IPS-18c (cell line): Measurements from ENCODE around the gene CCDC33.

Experiments used
- H3K4me3 ChIP-seq: 2 replicates; pipeline ENCODE4 v1.7.0; 2013; ENCODE audit warnings: low read depth, mild to moderate bottlenecking, low read length, moderate library complexity; ENCODE audit not compliant: insufficient read depth
- H3K9me3 ChIP-seq: one replicate; pipeline ENCODE4 v1.6.1; 2013; ENCODE audit warnings: mild to moderate bottlenecking, low read length, moderate library complexity; ENCODE audit not compliant: control insufficient read depth, insufficient read depth

Gene CCDC33

DNA sequence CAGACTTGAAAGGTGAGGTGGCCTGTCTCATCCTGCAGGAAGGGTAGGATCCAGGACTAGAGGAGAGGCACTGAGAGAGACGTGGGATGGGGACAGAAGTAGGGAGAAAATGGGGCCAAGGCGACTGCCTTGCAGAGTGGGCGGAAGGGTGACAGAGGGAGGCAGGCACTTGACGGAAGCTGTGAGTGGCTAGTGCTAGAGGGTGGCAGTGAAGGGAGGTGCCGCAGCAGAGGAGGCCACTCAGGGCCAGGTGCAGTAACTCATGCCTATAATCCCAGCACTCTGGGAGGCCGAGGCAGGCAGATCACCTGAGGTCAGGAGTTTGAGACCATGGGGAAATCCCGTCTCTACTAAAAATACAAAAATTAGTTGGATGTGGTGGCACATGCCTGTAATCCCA, 7.3 kb downstream of the CCDC33 start:
- Histone ChIP-seq H3K9me3 (peaks cover 2% of the 10 kb centered on the region), H3K4me3 (no peak overlapping the region)

- H3K9me3 ChIP-seq: peaks cover 2% of the 10 kb centered on the region
Observed at GRCh38 chr15:74244822-74245341, 8.8 kb downstream of the CCDC33 start.

DNA sequence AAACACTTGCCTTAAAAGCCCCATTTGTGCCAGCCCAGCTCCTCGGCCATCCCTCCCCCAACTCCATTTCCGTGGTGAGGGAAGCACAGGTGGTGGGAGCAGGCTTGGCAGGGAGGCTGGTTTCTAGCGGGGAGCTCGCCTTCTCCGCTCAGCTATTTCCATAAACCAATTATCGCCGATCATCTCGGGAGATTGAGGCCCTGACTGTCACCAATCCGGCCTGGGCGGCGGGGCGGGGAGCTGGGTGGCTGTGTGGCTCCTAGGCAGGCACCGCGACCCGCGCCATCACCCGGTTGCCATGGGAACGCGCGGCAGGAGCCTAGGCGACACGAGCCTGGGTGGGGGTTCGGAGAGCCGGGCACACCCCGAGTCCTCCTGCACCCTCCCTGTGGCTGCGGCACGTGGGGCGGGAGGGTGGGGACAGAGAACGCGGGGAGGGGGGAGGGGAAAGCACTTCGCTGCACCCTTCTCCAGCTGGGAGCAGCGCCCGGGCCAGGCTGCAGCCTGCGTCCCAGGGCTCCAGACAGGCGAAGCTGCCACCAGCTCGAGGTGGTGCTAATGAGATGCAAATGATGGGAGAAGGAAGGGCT, 9.3 kb downstream of the CCDC33 start:
- Histone ChIP-seq H3K4me3 (peak overlapping the region; percentile 2), H3K9me3 (no peaks in the 10 kb centered on the region)

More at GRCh38 chr15:74244822-74245341, 8.8 kb downstream of the CCDC33 start:
- H3K4me3 ChIP-seq: peak overlapping the region; percentile 2

DNA sequence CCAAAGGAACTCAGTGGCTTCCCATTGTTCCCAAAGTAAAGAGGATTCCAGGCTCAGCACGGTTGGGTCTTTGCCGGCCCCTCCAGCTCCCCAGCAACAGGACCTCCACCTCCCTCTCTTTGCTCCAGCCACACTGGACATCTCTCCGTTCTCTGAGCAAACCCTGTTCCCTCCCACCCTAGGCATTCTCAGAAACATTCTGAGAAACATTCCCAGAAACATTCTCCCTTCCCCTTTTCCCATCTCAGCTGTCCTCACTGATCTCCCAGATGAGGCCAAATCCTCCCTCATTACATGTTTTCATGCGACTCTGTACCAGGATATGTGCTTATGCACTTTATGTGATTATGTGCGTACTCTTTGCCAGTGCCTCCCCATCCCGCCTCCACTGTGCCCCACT, 14.1 kb downstream of the CCDC33 start:
- Histone ChIP-seq H3K9me3 (no peaks in the 10 kb centered on the region), H3K4me3 (no peak overlapping the region)

DNA sequence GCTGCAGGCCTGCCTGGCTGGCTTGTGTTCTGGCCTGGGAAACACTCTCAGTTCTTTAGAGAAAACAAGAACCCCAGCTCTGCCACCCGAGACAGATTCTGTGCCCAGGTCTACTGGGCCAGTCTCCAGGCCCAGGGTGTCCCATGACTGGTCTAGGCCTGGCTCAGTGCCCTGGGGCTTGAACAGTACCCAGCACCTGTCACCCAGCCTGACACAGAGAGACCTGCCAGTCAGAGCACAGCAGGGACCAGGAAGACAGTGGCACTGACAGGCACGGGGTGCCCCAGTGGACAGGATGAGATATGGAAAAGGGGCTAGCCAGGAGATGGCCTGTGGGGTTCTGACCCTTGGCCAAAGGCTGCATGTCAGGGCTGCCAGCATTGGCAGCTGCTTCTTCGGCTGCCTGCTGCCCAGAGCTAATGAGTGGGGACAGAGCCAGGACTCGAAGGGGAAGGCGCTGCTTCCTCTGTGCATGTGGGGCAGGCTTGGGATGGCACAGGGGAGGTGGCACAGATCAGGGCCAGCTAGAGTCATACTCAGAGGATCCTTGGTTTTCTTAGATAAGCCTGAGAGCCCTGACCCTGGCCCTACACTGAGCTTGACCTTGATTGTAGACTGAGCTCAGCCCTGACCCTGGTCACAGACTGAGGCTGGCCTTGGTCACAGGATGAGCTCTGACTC, 15.1 kb downstream of the CCDC33 start:
- no peaks in the 10 kb centered on the region for H3K9me3 ChIP-seq
- H3K4me3 ChIP-seq: no peak overlapping the region

DNA sequence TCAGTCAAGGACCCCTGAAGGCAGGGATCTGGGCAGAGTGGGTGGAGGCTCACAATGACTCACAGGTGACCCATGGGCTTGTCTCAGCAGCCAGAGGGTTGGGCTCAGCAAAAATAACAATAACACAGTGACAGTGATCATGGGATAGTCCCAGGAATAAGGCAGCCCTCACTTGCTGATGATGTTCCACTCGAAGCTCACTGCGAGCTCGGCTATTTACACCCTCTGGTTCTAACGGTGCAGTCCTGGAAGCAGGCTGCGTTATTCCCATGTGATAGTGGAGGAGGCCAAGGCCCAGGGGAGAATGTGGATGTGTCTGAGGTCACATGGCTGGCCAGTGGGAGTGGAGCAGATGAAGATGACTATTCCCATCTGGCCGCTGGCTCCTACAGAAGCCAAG, 16.2 kb downstream of the CCDC33 start:
- H3K4me3 ChIP-seq: no peak overlapping the region

GRCh38 chr15:74252721-74253120, 16.6 kb downstream of the CCDC33 start:
- H3K9me3 ChIP-seq: no peaks in the 10 kb centered on the region
- H3K4me3 ChIP-seq: no peak overlapping the region; the same call in 1 of the 2 replicates

More for the DNA sequence above, 16.2 kb downstream of the CCDC33 start:
- H3K9me3 ChIP-seq: no peaks in the 10 kb centered on the region

GRCh38 chr15:74253211-74253921, 17.2 kb downstream of the CCDC33 start:
- no peaks in the 10 kb centered on the region for H3K9me3 ChIP-seq
- H3K4me3 ChIP-seq: no peak overlapping the region

DNA sequence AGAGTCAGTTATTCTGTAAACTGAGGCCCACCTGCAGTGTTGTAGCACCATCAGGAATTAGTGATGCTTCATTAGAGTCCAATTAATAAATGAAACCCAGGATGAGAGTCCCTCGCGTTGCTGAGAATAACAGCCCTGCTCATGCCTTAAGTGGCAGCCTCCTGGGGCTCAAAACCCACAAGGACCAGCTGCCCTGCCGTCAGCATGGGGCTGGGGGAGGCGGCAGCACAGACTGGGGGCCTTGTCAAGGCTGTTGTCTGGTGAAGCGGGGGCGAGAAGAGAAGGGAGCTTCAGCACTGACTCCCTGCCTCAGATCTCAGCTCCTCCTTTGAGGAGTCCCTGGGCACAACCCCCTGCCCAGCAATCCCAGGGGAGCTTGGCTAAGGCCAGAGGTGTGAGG, 21.0 kb downstream of the CCDC33 start:
- H3K9me3 ChIP-seq: no peaks in the 10 kb centered on the region
- H3K4me3 ChIP-seq: no peak overlapping the region

DNA sequence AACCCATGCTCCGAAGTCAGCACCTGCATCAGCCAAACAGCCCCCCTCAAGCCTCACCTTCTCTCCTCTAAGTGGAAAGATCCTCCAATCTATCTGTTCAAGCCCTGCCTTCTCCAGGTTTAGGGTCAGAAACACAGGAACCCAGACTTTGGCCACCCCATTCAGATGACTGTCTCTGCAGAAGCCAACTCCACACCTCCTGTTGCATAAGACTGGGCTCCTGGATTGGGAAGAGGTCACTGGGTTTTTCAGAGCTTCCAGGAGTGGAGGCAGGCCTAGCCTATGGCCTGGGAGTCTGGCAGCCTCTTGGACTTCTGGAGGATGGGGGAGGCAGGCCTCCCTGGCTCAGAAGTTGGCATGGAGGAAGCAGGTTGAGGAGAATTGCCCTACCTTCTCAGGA, 21.5 kb downstream of the CCDC33 start:
- Histone ChIP-seq H3K9me3 (no peaks in the 10 kb centered on the region), H3K4me3 (no peak overlapping the region)

GRCh38 chr15:74258456-74259291, 22.5 kb downstream of the CCDC33 start:
- Histone ChIP-seq H3K9me3 (no peaks in the 10 kb centered on the region), H3K4me3 (no peak overlapping the region)

- Histone ChIP-seq H3K9me3 (no peaks in the 10 kb centered on the region), H3K4me3 (no peak overlapping the region)
Observed at GRCh38 chr15:74259292-74259648, 23.1 kb downstream of the CCDC33 start.

DNA sequence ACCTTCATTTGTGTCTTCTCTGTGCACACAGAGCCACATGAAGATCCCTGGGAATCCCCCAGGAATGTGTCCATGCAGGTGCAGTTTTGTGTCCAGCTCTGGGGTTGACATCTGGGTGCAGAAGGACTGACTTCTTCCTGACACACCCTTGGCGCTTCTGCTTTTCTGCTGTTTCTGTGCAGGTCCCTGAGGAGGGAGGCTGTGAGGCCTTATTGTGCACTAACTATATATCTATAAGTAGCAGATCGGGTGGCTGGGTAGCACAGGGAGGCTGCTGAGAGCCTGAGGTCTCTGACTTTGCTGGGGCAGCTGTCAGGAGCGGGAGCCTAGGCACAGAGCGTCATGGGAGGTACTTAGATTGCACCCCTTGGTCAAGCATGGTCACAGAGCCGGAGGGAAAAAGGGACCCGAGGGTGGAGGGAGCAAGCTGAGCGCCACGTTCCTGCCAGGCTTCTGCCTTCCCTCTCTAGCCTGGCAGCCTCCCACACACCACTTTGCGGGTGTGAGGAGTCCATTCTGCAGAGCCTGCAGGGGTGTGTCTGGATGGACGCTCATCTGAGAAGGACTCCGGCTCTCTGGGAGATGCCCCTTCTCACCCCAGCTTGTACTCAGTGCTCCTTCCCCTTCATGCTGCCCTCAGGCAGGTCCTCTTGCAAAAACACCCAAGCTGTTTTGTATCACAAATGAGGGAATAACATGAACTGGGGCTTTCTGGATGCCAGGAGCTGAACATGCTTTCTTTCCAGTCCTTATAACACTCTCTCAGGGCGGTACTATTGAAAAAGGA, 23.9 kb downstream of the CCDC33 start:
- H3K9me3 ChIP-seq: peaks cover 2% of the 10 kb centered on the region
- no peak overlapping the region for H3K4me3 ChIP-seq

- H3K4me3 ChIP-seq: no peak overlapping the region
Observed at GRCh38 chr15:74261041-74261440, 24.9 kb downstream of the CCDC33 start.

DNA sequence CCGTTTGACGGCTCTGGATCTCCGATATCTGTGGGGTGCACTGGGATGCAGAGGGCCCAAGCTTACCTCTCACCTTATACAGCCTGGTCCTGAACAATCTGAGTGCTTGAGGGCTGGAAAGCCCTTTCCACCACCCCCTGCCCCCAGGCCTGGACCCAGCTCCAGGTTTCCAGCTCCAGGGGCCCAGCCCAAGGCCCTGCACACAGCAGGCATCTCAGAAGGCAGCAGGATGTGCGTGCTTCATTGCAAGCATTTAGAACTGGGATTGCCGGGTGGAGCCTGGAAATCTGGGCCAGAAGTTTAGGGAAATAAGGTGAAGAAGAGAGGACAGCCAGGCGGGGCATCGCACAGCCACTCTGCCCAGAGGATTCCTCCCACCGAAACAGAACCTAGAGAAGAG, 25.6 kb downstream of the CCDC33 start:
- Histone ChIP-seq H3K4me3 (no peak overlapping the region), H3K9me3 (peaks cover 2% of the 10 kb centered on the region)

More at GRCh38 chr15:74261041-74261440, 24.9 kb downstream of the CCDC33 start:
- H3K9me3 ChIP-seq: peaks cover 2% of the 10 kb centered on the region

GRCh38 chr15:74262151-74262550, 26.0 kb downstream of the CCDC33 start:
- peaks cover 2% of the 10 kb centered on the region for H3K9me3 ChIP-seq
- no peak overlapping the region for H3K4me3 ChIP-seq

DNA sequence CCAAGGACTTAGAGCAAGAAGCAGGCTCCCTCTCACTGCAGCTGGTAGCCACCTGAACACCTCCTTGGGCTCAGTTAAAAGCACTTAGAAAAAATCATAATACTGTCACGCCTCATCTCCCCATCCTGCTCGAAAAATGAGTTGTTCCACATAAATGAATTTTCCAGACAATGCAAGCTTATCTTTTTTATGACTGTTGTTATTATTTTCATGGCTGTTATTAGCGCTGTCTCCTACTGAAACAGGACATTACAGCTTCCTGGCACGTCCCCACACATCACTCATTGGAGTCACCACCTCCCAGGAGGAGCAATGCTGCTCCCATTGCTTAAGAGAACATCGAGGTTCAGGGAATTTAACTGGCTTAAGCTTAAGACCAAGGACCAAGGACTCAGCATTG, 26.5 kb downstream of the CCDC33 start:
- Histone ChIP-seq H3K4me3 (no peak overlapping the region), H3K9me3 (peaks cover 2% of the 10 kb centered on the region)
